HG03520 (cell line): ENCODE results near the gene CCDC24.

Source experiments
- ATAC-seq: cut with Tn5 transposase; IDR thresholded peaks from one replicate; pipeline ENCODE4 v1.9.1; 2021; ENCODE audit warnings: mild to moderate bottlenecking, moderate library complexity; ENCODE audit not compliant: unreplicated experiment

CCDC24 gene

DNA sequence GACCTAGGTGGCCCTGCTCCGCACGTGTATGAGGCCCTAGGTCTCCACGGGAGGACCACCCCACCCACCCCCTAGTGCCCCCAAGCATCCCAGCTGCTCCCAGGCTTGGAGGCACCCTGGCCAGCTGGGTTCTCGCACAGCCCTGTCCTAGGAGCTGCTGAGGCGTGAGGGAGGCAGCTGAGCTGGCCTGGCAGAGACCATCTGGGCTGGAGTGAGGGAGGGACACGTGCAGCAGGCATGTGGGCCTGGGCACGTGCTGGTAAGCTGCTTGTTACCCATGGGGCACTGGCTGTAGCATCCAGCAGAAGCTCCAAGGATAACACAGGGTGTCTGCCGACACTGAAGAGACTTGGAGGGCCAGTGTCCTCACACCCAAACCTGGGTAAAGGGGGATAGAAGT lies 29.8 kb downstream of the CCDC24 start:
- ATAC-seq = no peak

DNA sequence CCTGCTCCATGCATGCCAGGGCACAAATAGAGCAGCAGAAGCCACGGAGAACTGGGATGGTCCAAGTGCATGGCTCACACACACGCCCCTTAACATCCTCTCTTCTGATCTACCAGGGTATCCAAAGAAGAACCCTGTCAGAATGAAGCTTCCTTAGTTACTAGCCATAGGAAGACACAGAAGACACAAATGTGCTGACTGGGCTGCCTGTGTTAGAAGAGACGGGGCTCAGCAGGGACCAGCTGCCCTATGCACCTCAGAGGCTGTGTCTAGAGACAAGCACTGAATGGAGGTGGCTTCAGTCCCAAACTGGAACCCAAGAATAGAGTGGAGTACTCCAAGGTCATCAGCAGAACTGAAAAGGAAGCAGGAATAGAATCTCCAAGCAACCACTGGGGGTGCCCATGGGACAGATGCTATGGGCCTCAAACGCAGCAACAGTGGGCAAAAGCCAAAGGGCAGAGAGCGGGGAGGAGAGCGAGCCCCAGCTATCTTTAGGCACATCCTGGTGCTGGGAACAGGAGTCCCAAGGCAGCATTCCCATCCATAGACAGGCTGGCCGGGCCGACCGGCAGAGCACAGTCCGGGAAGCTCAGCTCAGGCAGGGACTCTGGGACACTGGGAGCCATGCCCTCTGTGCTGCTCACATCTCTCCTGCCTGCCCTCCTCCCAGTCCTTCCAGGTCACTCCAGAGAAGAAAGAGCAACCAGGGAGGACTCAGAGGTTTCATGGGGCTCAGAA lies 30.4 kb downstream of the CCDC24 start:
- no peak for ATAC-seq

GRCh38 chr1:44024031-44024902 lies 32.9 kb downstream of the CCDC24 start:
- ATAC-seq = no peak

DNA sequence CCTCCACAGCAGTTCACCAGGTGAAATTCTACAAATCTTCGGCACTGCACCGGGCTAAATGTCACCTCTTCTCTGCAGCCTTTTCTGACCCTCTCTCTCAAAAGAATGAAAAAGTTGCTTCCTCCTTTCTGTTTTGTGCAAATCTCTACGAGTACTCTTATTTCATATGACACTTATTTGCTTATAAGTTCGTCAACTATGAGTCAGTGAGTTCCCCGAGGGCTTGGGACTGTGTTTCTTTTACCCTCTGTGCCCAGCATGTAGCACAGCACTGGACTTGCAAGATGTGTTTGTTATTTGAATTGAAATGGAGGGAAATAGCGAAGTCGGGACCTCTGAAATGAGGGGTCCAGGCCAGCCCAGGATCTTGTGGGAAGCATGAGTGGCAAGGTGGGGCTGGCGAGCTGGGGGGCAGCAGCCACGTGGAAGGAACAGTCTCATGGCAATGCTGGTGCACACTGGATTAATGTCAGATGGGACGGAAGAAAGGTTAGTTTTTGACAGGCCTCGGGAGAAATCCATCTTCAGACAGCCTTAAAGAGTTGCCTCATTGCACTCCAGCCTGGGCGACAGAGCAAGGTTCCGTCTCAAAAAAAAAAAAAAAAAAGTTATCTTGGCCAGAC lies 33.6 kb downstream of the CCDC24 start:
- no peak for ATAC-seq

DNA sequence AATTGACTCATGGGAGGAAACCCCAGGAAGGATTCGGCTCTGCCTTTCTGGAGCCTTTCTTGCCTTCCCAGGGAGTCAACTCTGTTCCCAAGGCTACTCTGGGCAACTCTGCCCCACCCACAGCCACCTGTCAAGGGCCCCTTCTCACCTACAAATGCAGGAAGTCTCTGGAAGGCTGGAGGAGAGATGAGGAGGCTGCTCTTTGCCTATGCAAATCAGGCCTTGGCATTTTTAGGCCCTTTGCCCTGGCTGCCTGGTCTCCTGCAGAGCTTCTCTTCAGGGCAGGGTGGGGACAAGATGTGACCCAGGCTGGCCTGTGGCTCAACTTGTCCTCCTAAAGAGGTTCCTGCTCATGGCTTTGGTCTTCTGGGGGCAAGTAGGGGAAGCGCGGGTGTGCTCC lies 34.4 kb downstream of the CCDC24 start:
- ATAC-seq = no peak

DNA sequence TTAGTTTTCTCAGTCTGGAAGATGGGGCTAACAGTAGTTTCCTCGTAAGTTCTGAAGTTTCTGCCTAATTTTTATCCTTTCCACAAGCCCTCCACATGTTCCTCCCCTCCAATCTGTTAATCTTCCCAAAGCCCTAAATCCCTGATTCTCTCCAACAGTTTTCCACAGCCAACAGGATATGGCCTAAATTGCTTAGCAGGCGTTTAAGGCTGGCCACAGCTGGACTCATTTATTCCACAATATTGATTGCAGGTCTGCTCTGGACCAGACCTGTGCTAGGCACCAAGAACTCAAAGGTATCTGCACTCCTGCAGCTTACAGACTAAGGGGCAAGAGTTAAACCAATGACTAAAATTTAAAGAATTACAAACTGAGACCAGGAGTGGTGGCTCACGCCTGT lies 35.9 kb downstream of the CCDC24 start:
- no peak for ATAC-seq

GRCh38 chr1:44029260-44029910 lies 38.0 kb downstream of the CCDC24 start:
- peak; percentile 19 for ATAC-seq

- peak; percentile 81 for ATAC-seq
Observed at GRCh38 chr1:44029911-44030604, 38.7 kb downstream of the CCDC24 start.

DNA sequence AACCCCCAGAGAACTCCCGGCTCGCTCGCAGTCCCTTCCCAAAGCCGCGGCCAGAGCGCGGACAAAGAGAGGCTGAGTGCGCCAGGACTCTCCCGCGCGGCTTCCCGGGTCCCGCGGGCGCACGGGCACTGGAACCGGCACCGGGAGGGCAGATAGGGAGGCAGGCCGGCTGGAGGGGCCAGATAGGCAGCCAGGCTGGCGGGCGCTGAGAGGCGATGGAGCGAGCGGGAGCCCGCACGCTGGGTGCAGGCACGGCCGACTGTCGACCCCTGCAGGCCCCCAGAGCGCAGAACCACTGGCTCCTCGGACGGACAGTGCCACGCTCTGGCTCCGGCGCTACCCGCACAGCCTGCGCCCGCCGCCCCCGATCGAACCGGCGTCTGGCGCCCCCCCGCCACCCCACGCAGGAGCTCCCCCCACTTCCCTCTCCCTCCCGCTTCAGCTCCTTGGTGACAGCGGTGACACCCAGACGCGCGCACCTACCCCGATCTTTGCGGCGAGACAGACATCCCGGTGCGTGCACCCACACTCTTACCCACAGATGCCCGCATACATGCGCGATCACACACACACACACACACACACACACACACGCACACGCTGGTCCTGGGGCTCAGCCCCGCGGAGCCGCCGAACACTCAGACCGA lies 39.3 kb downstream of the CCDC24 start:
- no peak for ATAC-seq

- no peak for ATAC-seq
Observed at GRCh38 chr1:44031252-44032169, 40.1 kb downstream of the CCDC24 start, which contains the start of gene SLC6A9. Gene SLC6A9, minus strand, starts transcription at chr1:44031462. Its CDS starts 7,185 bp downstream, at chr1:44024277.

DNA sequence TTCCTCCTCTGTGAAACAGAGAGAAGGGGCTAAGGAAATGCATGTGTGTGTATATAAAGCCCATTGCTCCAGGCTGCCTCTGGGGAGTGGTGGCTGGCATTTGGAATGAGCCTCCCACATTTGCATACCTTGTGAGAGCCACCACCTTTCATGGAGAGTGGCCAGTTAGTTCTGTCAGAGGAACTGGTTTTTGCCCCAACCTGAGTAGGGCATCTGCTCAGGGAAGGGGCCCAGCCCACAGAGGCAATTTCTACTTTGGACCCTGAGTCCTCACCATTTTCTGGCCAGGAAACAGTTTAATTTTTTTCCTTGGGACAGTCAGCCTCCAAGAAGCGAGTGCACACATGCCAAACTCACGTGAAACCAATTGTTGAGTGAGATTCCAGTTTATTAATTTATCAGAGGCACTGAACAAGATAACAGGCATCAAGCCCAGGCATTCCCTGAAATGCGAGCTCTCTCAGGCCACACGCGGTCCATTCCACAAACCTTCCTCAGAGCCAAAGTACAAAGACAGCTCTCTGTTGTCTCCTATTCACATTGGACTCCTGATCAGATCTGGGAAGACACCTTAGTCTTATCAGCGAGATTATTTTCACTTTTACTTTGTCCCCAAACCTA lies 40.9 kb downstream of the CCDC24 start:
- ATAC-seq = no peak

DNA sequence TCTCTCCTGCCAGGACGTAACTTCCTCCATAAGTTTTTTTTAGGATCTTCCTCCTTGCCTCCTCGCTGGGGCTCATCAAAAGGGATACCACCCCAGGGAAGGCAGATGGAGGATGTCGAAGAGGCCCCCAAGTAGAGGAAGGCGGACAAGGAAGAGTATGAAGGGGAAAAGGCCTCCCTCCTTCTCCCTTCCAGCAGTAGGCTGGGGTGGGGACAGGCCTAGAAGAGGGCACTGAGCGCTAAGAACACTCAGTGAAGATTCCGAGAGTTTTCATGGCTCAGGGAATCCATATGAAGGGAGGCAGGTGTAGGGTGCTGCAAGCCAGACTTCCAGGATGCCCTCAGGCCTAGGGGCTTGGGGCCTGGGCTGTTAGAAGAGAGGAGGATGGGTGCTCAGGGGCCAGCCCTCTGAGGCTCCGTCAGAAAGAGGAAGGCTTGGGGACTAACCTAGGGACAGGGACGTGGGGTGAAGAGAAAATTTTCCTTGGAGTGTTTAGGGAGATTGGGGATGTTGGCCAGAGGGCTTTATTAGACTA lies 41.7 kb downstream of the CCDC24 start:
- no peak for ATAC-seq

GRCh38 chr1:44033756-44034155 lies 42.4 kb downstream of the CCDC24 start:
- ATAC-seq = no peak

GRCh38 chr1:44034423-44034822 lies 43.0 kb downstream of the CCDC24 start:
- ATAC-seq = no peak

- ATAC-seq = no peak
Observed at GRCh38 chr1:44034976-44035716, 43.7 kb downstream of the CCDC24 start.

- no peak for ATAC-seq
Observed at GRCh38 chr1:44035726-44036408, 44.5 kb downstream of the CCDC24 start.
